Stimulated activated naive CD8-positive, alpha-beta T cell treated with anti-CD3 and anti-CD28 coated beads, Interleukin-15, amount 100 ng/mL, for 72 hours (primary cell): ENCODE measurements around the gene RTP2.
"Not testable (repeated sequence)": the region's sequence is repeated elsewhere in the genome, so short reads cannot be mapped to it uniquely, and the experiment has no call there.

ENCODE experiments used
- ATAC-seq: fragments of 150-1000 bp; cut with Tn5 transposase; 2 replicates; pipeline ENCODE4 v1.10.0; 2021; ENCODE audit warnings: mild to moderate bottlenecking, moderate library complexity
- DNase-seq, 2 donors: peaks; one replicate each; pipeline ENCODE4 v3.0.0; 2021 to 2022
- H3K27ac Mint-ChIP-seq, 2 donors: one replicate each; pipeline ENCODE4 v1.8.0; 2022; ENCODE audit warnings: mild to moderate bottlenecking in 2 of 2, mixed read lengths in 2 of 2, moderate library complexity in 2 of 2
- H3K27me3 Mint-ChIP-seq: one replicate; pipeline ENCODE4 v1.8.0; 2022; ENCODE audit warnings: mixed read lengths
- H3K4me1 Mint-ChIP-seq: one replicate; pipeline ENCODE4 v1.8.0; 2022; ENCODE audit warnings: mild to moderate bottlenecking, mixed read lengths
- H3K4me3 Mint-ChIP-seq, 2 donors: one replicate each; pipeline ENCODE4 v1.8.0; 2022; ENCODE audit warnings: mild to moderate bottlenecking in 2 of 2, mixed read lengths in 2 of 2, moderate library complexity in 1 of 2
- H3K9me3 Mint-ChIP-seq, 2 donors: one replicate each; pipeline ENCODE4 v1.8.0; 2022; ENCODE audit warnings: mixed read lengths in 2 of 2

The RTP2 gene

DNA sequence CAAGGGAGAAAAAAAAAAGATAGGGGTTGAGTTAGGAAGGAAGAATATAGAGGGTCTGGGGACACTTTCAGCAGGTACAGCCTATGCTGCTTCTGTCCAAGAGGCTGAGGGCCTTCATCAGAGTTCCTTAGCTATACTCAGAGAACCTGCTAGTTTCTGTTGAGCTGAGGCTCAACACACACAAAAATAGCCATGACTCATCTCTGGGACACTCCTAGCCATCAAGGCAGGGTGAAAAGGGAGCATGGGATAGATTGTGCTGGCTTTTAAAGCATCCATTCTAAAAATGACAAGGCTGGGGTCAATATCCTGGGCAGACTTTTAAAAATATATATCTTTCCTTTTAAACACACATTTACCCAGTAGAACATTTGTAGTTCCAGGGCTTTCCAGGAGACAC is 2.8 kb upstream of the RTP2 start:
- Mint-ChIP-seq H3K27ac (no peak overlapping the region), H3K4me3 (no peak overlapping the region), H3K27me3 (peaks cover 8% of the 10 kb centered on the region), H3K4me1 (no peaks in the 10 kb centered on the region), H3K9me3 (no peaks in the 10 kb centered on the region)
- ATAC-seq (no peak), DNase-seq (no peak)

DNA sequence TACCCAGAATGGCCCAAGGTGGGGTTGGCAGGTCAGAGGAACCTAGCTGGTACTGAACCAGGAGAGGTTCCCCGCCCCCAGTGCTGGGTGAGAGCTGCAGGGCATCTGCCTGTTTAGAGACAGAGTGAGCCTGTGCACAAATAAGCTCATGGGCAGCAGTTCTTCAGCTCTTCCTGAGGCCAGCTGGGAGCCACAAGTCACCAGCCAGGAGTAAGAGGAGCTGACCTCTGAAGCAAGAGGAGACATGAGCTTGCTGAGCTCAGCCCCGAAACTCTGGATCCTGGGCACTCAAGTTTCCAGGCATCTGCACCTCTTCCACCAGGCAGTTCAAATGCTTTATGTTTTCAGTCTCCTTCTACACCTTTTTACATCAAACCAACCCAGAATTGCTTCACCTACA is 2.1 kb downstream of the RTP2 start:
- H3K27ac Mint-ChIP-seq, result no peak overlapping the region
- H3K9me3 Mint-ChIP-seq, result no peaks in the 10 kb centered on the region
- no peak for ATAC-seq
- no peak overlapping the region for H3K4me3 Mint-ChIP-seq
- H3K4me1 Mint-ChIP-seq, result no peaks in the 10 kb centered on the region
- no peak for DNase-seq
- H3K27me3 Mint-ChIP-seq, result peaks cover 20% of the 10 kb centered on the region

DNA sequence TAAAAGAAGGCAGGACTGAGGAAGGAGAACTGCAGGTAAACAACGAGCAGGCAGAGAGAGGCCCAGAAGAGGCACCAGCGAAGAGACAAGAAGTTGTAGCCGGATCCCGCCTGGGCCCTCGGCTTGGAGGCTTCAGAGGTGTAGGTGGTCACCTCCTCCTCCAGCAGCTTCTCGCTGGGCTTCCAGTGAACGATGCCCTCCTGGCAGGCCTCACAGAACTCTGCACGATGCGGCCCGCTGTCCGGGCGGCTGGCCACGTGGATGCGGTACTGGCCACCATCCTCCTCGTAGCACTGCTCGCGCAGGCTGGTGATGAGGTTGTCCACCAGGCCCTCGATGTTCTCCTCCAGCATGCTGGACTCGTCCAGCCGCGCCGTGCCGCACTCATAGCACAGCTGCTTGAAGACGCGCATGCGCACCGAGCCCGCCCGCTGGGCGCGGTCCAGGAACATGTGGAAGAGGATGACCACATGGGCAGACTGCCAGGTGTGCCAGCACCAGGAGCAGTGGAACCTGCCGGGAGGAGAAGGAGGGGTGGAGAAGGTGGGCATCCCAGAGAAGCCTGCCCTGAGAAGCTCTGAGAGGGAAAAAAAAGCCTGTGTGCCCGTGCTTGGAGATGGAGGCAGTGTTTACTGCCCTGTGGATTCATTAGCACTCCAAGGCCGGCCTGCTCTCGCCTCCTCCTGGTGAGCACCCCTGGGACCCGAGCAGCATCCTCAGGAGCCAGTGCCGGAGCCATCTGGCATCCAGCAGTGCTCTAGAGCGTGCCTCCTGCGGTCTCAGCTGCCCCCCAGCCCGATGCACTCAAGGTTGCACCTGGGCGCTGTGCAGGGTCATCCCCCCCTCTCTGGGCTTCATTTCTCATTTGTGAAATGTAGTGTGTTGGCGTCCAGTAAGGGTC is 3.6 kb downstream of the RTP2 start:
- Mint-ChIP-seq H3K27me3 (peaks cover 35% of the 10 kb centered on the region), H3K4me1 (no peaks in the 10 kb centered on the region), H3K4me3 (no peak overlapping the region), H3K27ac (no peak overlapping the region), H3K9me3 (no peaks in the 10 kb centered on the region)
- DNase-seq (no peak), ATAC-seq (no peak)

DNA sequence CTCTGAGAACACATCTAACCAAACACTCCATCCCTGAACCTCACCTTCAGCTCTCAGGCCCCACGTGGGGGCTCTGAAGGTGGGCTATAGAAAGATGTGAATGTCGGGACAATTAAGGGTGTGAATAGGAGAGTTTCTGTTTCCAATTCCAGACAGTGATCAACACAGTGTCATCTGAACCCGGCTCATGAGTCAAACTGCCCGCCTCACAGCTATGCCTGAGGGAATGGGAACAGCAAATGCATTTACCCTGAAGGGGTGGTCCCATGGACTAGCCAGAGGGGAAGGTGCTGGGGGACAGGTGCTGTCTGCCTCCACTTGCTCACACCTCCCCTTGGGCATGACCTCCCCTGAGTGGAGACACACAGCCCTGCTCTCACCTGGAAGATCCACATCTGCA is 6.3 kb downstream of the RTP2 start:
- no peak overlapping the region for H3K4me3 Mint-ChIP-seq
- no peaks in the 10 kb centered on the region for H3K4me1 Mint-ChIP-seq
- ATAC-seq (peak; percentile 16), DNase-seq (no peak)
- peaks cover 34% of the 10 kb centered on the region for H3K27me3 Mint-ChIP-seq
- no peak overlapping the region for H3K27ac Mint-ChIP-seq
- no peaks in the 10 kb centered on the region for H3K9me3 Mint-ChIP-seq

DNA sequence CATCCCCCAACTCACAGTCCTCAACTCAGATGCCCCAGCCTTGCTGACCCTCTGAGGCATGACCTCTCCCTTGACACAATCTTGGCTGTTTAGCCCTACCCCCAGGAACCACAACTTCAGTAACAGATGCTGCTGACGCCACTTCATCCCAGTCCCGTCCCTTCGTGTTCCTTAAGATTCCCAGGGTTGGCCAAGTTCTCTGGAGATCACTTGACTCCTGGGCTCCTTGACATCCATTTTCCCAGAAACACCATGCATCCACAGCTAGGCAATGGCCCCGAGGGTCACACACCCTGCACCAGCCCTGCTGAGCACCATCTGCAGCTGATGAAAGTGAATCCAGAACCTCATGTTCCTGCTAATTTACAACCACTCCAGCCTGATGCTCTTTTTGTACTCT is 6.9 kb downstream of the RTP2 start:
- peaks cover 38% of the 10 kb centered on the region for H3K27me3 Mint-ChIP-seq
- ATAC-seq, result no peak
- H3K4me1 Mint-ChIP-seq, result no peaks in the 10 kb centered on the region
- H3K4me3 Mint-ChIP-seq, result no peak overlapping the region
- no peak overlapping the region for H3K27ac Mint-ChIP-seq
- DNase-seq, result no peak
- no peaks in the 10 kb centered on the region for H3K9me3 Mint-ChIP-seq

DNA sequence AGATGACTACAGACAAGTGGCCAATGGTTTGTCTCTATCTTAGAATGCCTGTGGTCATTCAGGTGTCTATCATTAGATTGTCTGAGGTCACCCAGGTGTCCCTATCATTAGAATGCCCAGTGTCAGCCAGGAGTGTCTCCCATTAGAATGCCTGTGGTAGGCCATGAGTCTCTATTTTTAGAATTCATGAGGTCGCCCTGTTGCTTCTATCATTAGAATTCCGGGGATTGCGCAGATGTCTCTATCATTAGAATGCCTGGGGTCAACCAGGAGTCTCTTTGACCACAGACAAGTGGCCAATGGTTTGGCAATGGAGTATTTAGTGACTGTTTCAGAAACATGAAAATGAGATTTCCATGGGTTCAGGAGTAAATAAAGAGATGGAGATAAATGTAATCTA is 7.6 kb downstream of the RTP2 start:
- H3K9me3 Mint-ChIP-seq, result no peaks in the 10 kb centered on the region
- peaks cover 38% of the 10 kb centered on the region for H3K27me3 Mint-ChIP-seq
- no peak overlapping the region for H3K27ac Mint-ChIP-seq
- H3K4me1 Mint-ChIP-seq, result no peaks in the 10 kb centered on the region
- DNase-seq, result no peak
- no peak overlapping the region for H3K4me3 Mint-ChIP-seq
- no peak for ATAC-seq

DNA sequence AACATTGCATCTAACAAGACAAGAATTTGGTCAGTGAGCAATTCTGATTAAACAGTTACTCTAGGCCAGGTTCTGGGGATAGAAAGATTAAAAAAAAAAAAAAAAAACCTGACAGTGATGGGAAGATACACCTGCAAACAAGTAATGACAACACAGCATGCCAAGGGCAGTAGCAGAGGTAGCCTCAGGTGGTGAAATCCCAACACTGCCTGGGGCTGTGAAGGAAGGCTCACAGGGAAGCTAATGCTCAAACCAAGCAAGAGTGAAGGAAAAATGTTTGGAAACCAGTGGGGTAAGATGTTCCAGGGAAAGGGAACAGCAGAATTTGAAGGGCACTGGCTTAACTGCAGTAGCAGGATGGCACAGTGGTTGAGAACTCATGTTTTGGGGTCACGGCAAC is 8.9 kb downstream of the RTP2 start:
- no peaks in the 10 kb centered on the region for H3K4me1 Mint-ChIP-seq
- H3K27ac Mint-ChIP-seq, result no peak overlapping the region
- H3K9me3 Mint-ChIP-seq, result no peaks in the 10 kb centered on the region
- ATAC-seq (no peak), DNase-seq (no peak)
- H3K4me3 Mint-ChIP-seq, result no peak overlapping the region
- H3K27me3 Mint-ChIP-seq, result peaks cover 42% of the 10 kb centered on the region

DNA sequence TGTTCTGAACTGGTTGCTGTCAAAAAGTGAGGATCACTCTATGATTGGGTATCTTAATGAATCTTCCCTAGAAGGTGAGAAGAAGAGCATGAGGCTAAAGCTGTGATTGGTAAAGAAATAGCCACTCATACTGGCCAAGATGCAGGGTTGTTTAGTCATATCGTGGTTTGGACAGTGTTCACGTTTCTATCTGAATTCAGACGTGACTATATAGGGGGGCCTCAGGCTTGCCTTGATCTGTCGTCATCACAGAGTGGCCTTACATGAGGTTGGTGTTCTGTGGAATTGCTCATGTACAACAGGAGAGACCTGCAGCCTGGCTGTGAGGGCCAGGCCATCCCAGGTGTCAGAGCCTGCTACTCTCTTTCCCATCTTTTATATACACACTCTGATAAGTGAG is 12.4 kb downstream of the RTP2 start:
- peaks cover 10 to 12% of the 10 kb centered on the region in 2 donors for H3K9me3 Mint-ChIP-seq
- ATAC-seq, result peak; percentile 28
- peaks cover 39% of the 10 kb centered on the region for H3K27me3 Mint-ChIP-seq
- no peak overlapping the region for H3K4me3 Mint-ChIP-seq
- no peak for DNase-seq
- H3K4me1 Mint-ChIP-seq, result no peaks in the 10 kb centered on the region
- no peak overlapping the region for H3K27ac Mint-ChIP-seq

DNA sequence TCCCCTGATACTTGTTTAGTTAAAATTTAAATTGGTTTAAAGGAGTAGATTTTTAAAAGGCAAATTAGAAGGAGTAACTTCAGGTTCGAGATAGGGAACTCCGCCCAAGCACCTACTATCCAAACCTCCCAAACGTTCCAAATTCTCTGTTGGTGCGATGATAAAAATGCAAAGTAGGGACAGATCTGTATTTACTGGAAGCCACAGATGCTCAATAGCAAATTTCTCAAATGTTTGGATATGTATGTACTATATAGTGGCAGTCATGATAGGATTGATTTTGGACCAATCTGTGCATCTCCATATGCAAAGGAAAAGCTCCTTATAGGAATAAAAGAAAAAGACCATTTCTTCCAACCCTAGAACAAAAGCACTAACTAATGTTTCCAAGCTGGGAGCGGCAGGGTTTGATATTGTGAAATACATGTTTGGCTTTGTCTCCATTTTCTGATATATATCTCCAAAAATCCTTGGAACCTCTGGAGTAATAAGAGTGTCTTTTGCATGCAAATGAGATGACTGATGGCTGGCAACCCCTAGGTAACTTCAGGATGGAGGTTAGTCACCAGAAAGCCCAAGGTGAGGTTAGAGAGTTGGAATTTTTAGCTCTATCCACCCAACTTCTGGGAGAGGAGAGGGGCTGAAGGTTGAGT is 15.6 kb downstream of the RTP2 start:
- Mint-ChIP-seq H3K27ac (no peak overlapping the region), H3K27me3 (peaks cover 42% of the 10 kb centered on the region), H3K4me1 (peaks cover 9% of the 10 kb centered on the region), H3K4me3 (no peak overlapping the region), H3K9me3 (peaks cover 10 to 12% of the 10 kb centered on the region in 2 donors)
- DNase-seq (no peak), ATAC-seq (no peak)

DNA sequence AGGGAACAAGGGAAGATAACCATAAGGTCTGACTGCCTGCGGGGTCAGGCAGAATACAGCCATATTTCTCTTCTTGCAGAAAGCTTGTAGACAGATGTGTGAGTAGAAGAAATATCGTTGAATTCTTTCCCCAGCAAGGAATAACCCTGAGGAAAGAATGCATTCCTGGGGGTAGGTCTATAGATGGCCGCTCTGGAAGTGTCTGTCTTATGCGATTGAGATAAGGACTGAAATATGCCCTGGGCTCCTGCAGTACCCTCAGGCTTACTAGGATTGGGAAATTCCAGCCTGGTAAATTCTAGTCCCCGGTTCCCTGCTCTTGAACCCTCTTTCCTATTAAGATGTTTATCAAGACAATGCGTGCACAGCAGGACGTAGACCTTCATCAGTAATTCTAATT is 16.4 kb downstream of the RTP2 start:
- ATAC-seq (no peak), DNase-seq (no peak)
- Mint-ChIP-seq H3K9me3 (peaks cover 10 to 12% of the 10 kb centered on the region in 2 donors), H3K4me1 (peaks cover 9% of the 10 kb centered on the region), H3K27ac (no peak overlapping the region), H3K4me3 (no peak overlapping the region), H3K27me3 (peaks cover 39% of the 10 kb centered on the region)

DNA sequence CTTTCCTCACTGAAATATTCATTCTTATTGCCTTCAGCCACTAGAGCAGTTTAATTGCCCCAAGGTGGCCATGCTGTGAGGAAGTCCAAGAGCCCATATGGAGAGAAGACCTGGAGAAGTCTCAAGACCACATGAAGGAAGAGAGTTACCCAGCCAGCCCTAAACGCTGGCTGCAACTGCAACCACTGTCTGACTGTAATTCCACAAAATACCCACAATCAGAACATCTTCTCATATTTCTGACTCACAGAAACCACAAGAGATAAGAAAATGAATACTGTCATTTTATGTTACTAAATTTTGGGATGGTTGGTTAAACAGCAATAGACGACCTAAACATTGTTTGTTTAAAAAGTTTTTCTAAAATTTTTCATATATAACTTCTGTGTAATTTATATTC is 17.5 kb downstream of the RTP2 start:
- Mint-ChIP-seq H3K4me1 (peaks cover 9% of the 10 kb centered on the region), H3K9me3 (peaks cover 10 to 12% of the 10 kb centered on the region in 2 donors), H3K27ac (no peak overlapping the region), H3K27me3 (peaks cover 47% of the 10 kb centered on the region), H3K4me3 (no peak overlapping the region)
- peak; percentile 84 for ATAC-seq
- DNase-seq, result peak in 1 of 2 donors; percentile 28

DNA sequence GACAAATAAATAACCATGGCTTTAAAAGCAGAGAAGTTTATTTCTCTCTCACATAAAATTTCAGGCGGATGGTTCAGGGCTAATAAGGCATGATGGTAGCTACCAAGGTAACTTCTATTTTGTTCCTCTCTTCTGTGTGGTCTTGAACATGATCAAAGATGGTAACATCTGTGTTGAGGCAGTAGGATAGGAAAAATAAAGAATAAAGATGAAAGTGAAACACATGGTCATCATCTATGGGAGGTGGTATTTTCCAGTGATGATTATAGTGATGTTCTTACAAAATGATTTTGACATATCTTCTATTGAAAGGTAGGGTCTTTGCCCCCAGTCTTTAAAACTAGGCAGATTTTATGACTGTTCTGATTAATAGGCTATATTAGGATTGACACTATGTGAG is 17.9 kb downstream of the RTP2 start:
- ATAC-seq, result peak; percentile 57
- DNase-seq, result no peak

DNA sequence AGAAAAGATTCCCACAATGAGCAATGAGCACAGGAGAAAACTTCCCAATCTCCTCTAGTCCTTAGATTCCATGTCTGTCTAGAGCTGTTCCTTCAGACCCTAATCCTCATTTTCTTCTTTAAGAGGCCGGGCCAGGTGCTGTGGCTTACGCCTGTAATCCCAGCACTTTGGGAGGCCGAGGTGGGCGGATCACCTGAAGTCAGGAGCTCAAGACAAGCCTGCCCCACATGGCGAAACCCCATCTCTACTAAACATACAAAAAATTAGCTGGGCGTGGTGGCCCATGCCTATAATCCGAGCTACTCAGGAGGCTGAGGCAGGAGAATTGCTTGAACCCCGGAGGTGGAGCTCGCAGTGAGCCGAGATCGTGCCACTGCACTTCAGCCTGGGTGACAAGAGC is 20.6 kb downstream of the RTP2 start:
- ATAC-seq, H3K27ac Mint-ChIP-seq, H3K4me3 Mint-ChIP-seq, DNase-seq: not testable (repeated sequence)
- H3K27me3 Mint-ChIP-seq, result peaks cover 59% of the 10 kb centered on the region
- H3K9me3 Mint-ChIP-seq, result peaks cover 10 to 12% of the 10 kb centered on the region in 2 donors
- H3K4me1 Mint-ChIP-seq, result peaks cover 15% of the 10 kb centered on the region

More for the DNA sequence above, 17.9 kb downstream of the RTP2 start:
- peaks cover 12% of the 10 kb centered on the region for H3K4me1 Mint-ChIP-seq
- H3K27ac Mint-ChIP-seq, result no peak overlapping the region
- H3K27me3 Mint-ChIP-seq, result peaks cover 51% of the 10 kb centered on the region
- H3K4me3 Mint-ChIP-seq, result no peak overlapping the region
- peaks cover 10 to 12% of the 10 kb centered on the region in 2 donors for H3K9me3 Mint-ChIP-seq

DNA sequence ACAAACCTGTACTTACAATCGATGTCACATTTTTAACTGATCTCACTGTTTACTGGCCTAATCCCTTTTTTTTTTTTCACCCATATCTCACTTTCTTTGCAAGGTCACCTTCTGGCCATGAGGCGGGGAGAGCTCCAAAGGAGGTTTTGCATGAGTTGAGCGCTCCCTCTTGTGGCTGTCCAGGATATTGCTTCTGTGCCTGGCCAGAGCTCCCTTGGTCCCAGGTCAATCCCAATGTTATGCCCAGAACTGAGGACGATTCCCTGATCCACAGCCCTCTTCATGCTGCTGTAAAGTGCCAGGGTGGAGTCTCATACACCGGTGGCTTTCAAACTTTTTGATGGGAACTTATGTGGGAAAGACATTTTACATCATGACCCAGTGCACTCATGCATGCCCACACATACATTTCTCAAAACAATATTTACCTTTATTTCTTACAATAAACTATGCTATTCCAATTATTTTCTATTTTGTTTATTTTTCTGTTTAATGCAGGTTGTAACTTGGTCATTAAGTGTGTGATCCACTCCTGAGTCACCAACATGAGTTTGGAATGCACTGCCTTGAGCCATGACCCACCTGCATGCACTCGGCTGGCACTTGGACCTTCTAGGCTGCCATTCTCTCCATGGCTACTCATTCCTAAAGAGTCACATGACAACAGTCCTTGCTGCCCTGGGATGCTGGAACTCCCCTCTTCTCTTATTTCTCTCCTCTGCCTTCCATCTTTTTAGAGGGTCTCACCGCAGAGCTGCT is 22.5 kb downstream of the RTP2 start:
- Mint-ChIP-seq H3K4me1 (peaks cover 14% of the 10 kb centered on the region), H3K9me3 (no peaks in the 10 kb centered on the region), H3K27me3 (peaks cover 75% of the 10 kb centered on the region), H3K4me3 (no peak overlapping the region), H3K27ac (no peak overlapping the region)
- peak; percentile 64 for ATAC-seq
- DNase-seq, result peak; percentile 54 to 55

DNA sequence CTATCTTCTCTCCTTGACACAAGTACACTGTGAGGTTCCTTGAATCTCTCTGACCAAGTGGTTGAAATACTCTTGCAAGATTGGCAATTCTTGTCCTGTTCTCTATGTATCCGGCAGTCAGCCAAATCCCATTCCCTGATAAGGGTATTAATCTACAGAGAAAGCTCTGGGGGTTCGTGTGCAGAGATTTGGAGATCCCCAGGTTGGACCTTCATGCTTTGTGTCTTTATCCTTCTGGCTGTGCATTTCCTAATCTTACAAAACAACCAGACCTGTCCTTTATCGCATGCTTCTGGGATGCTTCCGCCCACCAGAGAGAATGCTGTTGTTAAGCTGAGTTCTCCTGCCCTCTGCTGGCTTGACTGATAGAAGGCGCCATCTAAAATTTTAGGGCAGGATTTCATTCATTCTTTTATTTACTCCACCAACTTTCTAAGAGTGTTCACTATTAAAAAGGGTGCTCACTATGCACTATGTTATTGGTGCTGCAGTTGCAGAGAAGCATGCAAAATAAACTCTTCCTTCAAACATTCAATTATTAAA is 23.6 kb downstream of the RTP2 start:
- H3K4me3 Mint-ChIP-seq, result no peak overlapping the region
- H3K27ac Mint-ChIP-seq, result no peak overlapping the region
- ATAC-seq (peak; percentile 65), DNase-seq (peak; percentile 17 to 32)
- peaks cover 79% of the 10 kb centered on the region for H3K27me3 Mint-ChIP-seq
- H3K9me3 Mint-ChIP-seq, result no peaks in the 10 kb centered on the region
- peaks cover 6% of the 10 kb centered on the region for H3K4me1 Mint-ChIP-seq
